SH-SY5Y (cell line): ENCODE results near the gene RGL4.

Source experiments
- GATA2 ChIP-seq: IDR thresholded peaks from 2 replicates; pipeline ENCODE4 v1.6.1; 2011; ENCODE audit warnings: mild to moderate bottlenecking, low read depth, low read length
- GATA3 ChIP-seq: IDR thresholded peaks from 2 replicates; pipeline ENCODE4 v1.6.1; 2011; ENCODE audit warnings: low read depth, mild to moderate bottlenecking, low read length, moderate library complexity

DNA sequence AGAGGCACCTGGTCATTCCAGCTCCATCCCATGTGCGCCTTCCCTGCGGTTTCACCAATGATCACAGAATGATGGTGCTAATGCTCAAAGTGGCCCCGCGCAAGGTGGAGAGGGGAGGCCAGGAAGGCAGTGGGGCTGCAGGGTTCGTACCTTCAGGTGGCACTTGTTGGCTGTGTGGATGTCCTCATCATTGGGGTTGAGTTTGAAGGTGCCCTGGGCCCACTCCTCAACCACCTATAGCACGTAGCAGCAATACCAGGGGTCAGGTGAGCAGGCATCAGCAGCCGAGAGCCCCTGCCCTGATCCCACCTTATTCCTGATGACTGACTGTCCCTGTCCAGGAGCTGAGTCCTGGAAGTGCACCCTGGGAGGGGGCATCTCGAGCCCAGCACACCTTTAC lies 38.1 kb upstream of the RGL4 start:
- TF ChIP-seq GATA3 (no peak), GATA2 (no peak)
